Calu3 (cell line): ENCODE data around the gene GABRD. TPM values are rescaled to one million over a fixed set of nuclear protein-coding genes. Genes with fewer than 3 reads are reported as not detected.
"Not testable (repeated sequence)": the region's sequence is repeated elsewhere in the genome, so short reads cannot be mapped to it uniquely, and the experiment has no call there.

Experiments
- BruUV-seq: library from RNA; stranded (reverse); fragments of 400-500 nt; replicated peaks from 2 replicates; lab custom pipeline; 2021; lab: Mats Ljungman, UMichigan
- CTCF ChIA-PET: fragments of 300-600 bp; sonication (Branson Sonifier 250); formaldehyde crosslinking; loops from one replicate; lab custom pipeline; 2022; ENCODE audit warnings: antibody characterized with exemption; lab: Charles Lee
- DNase-seq: peaks from one replicate; pipeline ENCODE4 v3.0.0; 2022
- H3K27ac Mint-ChIP-seq: one replicate; pipeline ENCODE4 v1.8.0; 2022; ENCODE audit warnings: mixed read lengths; ENCODE audit not compliant: unreplicated experiment
- H3K27me3 Mint-ChIP-seq: one replicate; pipeline ENCODE4 v1.8.0; 2022; ENCODE audit warnings: mixed read lengths; ENCODE audit not compliant: unreplicated experiment
- H3K36me3 Mint-ChIP-seq: one replicate; pipeline ENCODE4 v1.8.0; 2022; ENCODE audit warnings: mild to moderate bottlenecking, moderate library complexity, mixed read lengths; ENCODE audit not compliant: insufficient read depth, unreplicated experiment
- H3K4me1 Mint-ChIP-seq: one replicate; pipeline ENCODE4 v1.8.0; 2022; ENCODE audit warnings: mild to moderate bottlenecking, low read depth, mixed read lengths; ENCODE audit not compliant: unreplicated experiment
- H3K4me3 Mint-ChIP-seq: one replicate; pipeline ENCODE4 v1.8.0; 2022; ENCODE audit warnings: mild to moderate bottlenecking, low read depth, moderate library complexity, mixed read lengths; ENCODE audit not compliant: unreplicated experiment
- H3K9me3 Mint-ChIP-seq: one replicate; pipeline ENCODE4 v1.8.0; 2022; ENCODE audit warnings: low read depth, mixed read lengths; ENCODE audit not compliant: unreplicated experiment
- intact Hi-C: fragments of 100-400 bp; cut with micrococcal nuclease; formaldehyde crosslinking; loops from one replicate; pipeline ENCODE4 v1.10.0; 2022; ENCODE audit not compliant: unreplicated experiment
- total RNA-seq: library from RNA; stranded (reverse); gene quantifications from 2 replicates; pipeline ENCODE4 v1.2.3, GENCODE V29; 2022
- TF ChIP-seq, protein P1 (sequence below): fragments of 200-600 bp; IDR thresholded peaks from one replicate; pipeline ENCODE4 v1.8.0; 2022; ENCODE audit warnings: antibody characterized with exemption; ENCODE audit not compliant: unreplicated experiment

Gene GABRD
- total RNA-seq, 1 experiment from 2014 or later = not detected

DNA sequence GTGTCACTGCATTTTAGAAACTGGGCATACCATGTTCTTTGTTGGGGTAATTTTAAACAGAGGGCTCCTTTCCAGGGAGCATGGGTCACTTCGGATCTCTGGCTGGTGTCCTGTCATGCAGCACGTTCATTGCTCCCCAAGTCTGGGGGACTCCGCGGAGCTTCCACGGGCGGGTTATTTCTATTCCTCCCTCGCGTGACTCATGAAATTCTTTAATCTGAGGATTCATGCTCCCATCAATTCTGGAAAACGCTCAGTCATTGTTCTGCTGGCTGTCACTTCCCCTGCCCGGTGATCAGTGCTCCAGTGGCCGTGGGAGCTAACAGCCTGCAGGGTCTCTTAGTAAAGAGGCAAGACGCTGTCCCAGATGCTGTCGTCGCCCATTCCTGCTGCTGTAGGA is 43.6 kb upstream of the GABRD start:
- Mint-ChIP-seq H3K9me3 (no peaks in the 10 kb centered on the region), H3K36me3 (peaks cover 8% of the 10 kb centered on the region), H3K4me3 (no peak overlapping the region), H3K4me1 (no peaks in the 10 kb centered on the region), H3K27ac (no peak overlapping the region), H3K27me3 (peaks cover 30% of the 10 kb centered on the region)
- CTCF ChIA-PET = no interaction called here
- DNase-seq = no peak
- intact Hi-C loops = no loop called here
- BruUV-seq = no TSS peak
- TF ChIP-seq, protein P1, sequence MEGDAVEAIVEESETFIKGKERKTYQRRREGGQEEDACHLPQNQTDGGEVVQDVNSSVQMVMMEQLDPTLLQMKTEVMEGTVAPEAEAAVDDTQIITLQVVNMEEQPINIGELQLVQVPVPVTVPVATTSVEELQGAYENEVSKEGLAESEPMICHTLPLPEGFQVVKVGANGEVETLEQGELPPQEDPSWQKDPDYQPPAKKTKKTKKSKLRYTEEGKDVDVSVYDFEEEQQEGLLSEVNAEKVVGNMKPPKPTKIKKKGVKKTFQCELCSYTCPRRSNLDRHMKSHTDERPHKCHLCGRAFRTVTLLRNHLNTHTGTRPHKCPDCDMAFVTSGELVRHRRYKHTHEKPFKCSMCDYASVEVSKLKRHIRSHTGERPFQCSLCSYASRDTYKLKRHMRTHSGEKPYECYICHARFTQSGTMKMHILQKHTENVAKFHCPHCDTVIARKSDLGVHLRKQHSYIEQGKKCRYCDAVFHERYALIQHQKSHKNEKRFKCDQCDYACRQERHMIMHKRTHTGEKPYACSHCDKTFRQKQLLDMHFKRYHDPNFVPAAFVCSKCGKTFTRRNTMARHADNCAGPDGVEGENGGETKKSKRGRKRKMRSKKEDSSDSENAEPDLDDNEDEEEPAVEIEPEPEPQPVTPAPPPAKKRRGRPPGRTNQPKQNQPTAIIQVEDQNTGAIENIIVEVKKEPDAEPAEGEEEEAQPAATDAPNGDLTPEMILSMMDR = no peak

DNA sequence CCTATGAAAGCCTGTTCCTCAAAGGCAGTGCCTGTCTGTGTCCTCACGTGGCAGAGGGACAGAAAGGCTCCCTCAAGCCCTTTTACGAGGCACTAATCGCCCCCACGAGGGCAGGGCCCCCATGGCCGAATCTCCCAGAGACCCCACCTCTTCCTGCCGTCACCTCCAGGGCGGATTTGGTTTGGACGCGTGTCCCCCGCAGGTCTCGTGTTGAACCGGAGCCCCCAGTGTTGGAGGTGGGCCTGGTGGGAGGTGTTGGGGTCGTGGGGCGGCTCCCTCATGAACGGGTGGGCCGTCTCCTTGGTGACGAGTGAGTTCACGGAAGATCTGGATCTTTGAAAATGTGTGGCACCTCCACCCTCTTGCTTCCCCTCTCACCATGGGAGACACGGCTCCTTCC is 43.1 kb upstream of the GABRD start:
- Mint-ChIP-seq H3K4me1 (no peaks in the 10 kb centered on the region), H3K4me3 (no peak overlapping the region), H3K9me3 (no peaks in the 10 kb centered on the region), H3K36me3 (peaks cover 8% of the 10 kb centered on the region), H3K27me3 (peaks cover 30% of the 10 kb centered on the region), H3K27ac (no peak overlapping the region)
- intact Hi-C loops = no loop called here
- BruUV-seq = no TSS peak
- CTCF ChIA-PET = no interaction called here
- no peak for DNase-seq
- TF ChIP-seq, protein P1 = no peak

DNA sequence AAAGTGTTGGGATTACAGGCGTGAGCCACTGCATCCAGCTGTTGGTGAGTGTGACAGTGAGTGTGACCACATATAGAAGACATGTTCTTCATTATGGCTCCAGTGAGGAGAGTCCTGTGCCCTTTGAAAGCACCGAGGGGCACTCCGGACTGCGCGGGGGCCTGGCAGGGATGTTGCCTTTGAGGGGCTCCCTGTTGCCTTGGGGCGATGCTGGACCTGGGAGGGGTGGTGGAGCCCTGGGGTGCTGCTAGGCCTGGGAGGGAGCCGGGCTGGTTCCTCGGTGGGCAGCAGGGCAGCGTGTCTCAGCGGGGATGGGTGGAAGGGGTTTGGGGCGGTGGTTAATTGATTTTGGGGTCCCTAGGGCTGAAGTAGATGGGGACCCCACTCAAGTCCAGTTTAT is 41.0 kb upstream of the GABRD start:
- H3K27me3 Mint-ChIP-seq = peaks cover 30% of the 10 kb centered on the region
- H3K4me3 Mint-ChIP-seq = no peak overlapping the region
- CTCF ChIA-PET = no interaction called here
- no peaks in the 10 kb centered on the region for H3K4me1 Mint-ChIP-seq
- no peak overlapping the region for H3K27ac Mint-ChIP-seq
- H3K36me3 Mint-ChIP-seq = peaks cover 8% of the 10 kb centered on the region
- no peaks in the 10 kb centered on the region for H3K9me3 Mint-ChIP-seq
- TF ChIP-seq, protein P1 = no peak
- no peak for DNase-seq
- BruUV-seq = no TSS peak
- intact Hi-C loops = no loop called here

DNA sequence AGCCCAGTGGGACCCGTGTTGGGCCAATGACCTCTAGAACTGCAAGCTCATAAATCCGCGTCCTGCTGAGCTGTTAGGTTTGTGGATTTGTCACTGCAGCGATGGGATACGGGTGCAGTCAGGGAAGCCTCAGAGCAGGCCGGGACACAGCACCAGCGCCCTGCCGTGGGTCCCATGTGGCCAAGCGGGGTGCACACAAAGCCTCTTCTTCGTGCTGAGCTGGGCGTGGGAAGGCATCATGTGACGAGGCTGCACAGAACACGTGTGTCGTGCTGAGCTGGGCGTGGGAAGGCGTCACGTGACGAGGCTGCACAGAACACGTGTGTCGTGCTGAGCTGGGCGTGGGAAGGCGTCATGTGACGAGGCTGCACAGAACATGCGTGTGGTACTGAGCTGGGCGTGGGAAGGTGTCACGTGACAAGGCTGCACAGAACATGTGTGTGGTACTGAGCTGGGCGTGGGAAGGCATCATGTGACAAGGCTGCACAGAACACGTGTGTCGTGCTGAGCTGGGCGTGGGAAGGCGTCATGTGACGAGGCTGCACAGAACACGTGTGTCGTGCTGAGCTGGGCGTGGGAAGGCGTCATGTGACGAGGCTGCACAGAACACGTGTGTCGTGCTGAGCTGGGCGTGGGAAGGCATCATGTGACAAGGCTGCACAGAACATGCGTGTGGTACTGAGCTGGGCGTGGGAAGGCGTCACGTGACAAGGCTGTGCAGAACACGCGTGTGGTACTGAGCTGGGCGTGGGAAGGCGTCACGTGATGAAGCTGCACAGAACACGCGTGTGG is 40.3 kb upstream of the GABRD start:
- CTCF ChIA-PET, H3K4me1 Mint-ChIP-seq, H3K27ac Mint-ChIP-seq, H3K36me3 Mint-ChIP-seq, DNase-seq, H3K9me3 Mint-ChIP-seq, H3K4me3 Mint-ChIP-seq, intact Hi-C loops, BruUV-seq: not testable (repeated sequence)
- H3K27me3 Mint-ChIP-seq = peaks cover 30% of the 10 kb centered on the region
